ENCODE results near the gene ZC3H15. TPM values are rescaled to one million over a fixed set of nuclear protein-coding genes. Genes with fewer than 3 reads are reported as not detected.

The ZC3H15 gene
- total and polyA plus RNA-seq, 2 of the 8 experiments (the other 6 are each of a cell fraction or from before 2014, with no cell fraction given): 32.0 to 80.8 TPM

DNA sequence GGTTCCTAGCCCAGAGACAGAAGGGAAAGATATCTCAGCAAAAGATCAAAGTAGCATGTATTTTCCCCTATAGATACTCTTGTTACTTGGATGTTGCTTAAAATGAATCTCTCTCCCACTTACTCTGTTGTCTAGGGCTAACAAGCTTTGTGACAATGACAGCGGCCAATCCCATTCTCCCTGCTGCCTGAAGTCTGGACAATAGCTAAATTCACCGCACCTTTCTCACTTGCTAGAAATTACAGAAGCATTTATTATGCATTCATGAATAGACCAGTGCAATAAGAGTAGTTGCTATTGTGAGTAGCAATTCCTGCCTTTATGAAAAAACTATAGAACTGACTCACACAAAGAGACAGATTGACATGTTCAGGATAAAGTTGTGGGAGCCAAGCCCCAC lies 42.2 kb upstream of the ZC3H15 start:
- H2AK5ac ChIP-seq (ENCODE audit: low read depth, low read length): no peak overlapping the region
- no peak overlapping the region for H4K8ac ChIP-seq (ENCODE audit: extremely low read depth, insufficient read depth, low read length)
- H2AFZ ChIP-seq (ENCODE audit: low read length): no peak overlapping the region
- POLR2A ChIA-PET (ENCODE audit: partially characterized antibody): no interaction called here
- H3K4me3 ChIP-seq (ENCODE audit: extremely low read depth in 1 of 4, insufficient read depth in 2 of 4, low read depth in 3 of 4, low read length in 4 of 4): no peak overlapping the region
- no peak overlapping the region for H2BK20ac ChIP-seq (ENCODE audit: low read length)
- H3K23me2 ChIP-seq (ENCODE audit: low read depth, low read length): no peaks in the 10 kb centered on the region; the same call in 1 of the 2 replicates
- H3K79me1 ChIP-seq (ENCODE audit: low read depth, low read length): no peaks in the 10 kb centered on the region
- H3K79me2 ChIP-seq (ENCODE audit: control insufficient read depth in 1 of 2, insufficient read depth in 2 of 2, low read length in 2 of 2): no peaks in the 10 kb centered on the region
- peaks cover 0 to 3% (median 0%) of the 10 kb centered on the region in 4 experiments; a peak in 1 of 7 replicates for H3K4me1 ChIP-seq (replicated peaks in 1 of 4; ENCODE audit: control insufficient read depth in 3 of 4, insufficient read depth in 4 of 4, low read length in 3 of 4)
- no peaks in the 10 kb centered on the region for H3K27me3 ChIP-seq (replicated peaks in 1 of 4; ENCODE audit: control insufficient read depth in 3 of 4, extremely low read depth in 1 of 4, insufficient read depth in 3 of 4, low read length in 3 of 4)
- H3K36me3 ChIP-seq (ENCODE audit: control insufficient read depth in 2 of 4, insufficient read depth in 4 of 4, low read length in 3 of 4): no peaks in the 10 kb centered on the region
- H3K4ac ChIP-seq (replicated peaks; ENCODE audit: insufficient read length, low read depth, low read length): no peak overlapping the region
- DNase-seq (ENCODE audit: low read depth in 1 of 2, low spot score in 2 of 2) (no peak), FAIRE-seq (no peak)
- peaks cover under 1 to 8% of the 10 kb centered on the region in 2 experiments; a peak in 2 of 4 replicates for H3K9me3 ChIP-seq (ENCODE audit: insufficient read depth in 2 of 2, low read depth in 1 of 2, low read length in 1 of 2)
- no peak overlapping the region for H2BK12ac ChIP-seq (ENCODE audit: low read depth, low read length)
- no peak overlapping the region for H3K27ac ChIP-seq (ENCODE audit: low read depth, low read length)
- CTCF ChIA-PET (ENCODE audit: partially characterized antibody): interaction anchor here (1.1 kb wide), 1 partner anchor 16 kb away, joined by 3 read pairs; no protein-coding TSS in a partner anchor
- no peak overlapping the region for H2BK15ac ChIP-seq (ENCODE audit: low read length)
- no peak overlapping the region for H3K14ac ChIP-seq (ENCODE audit: insufficient read length)
- no peak overlapping the region for H4K5ac ChIP-seq (ENCODE audit: insufficient read length, low read depth, low read length)
- no peaks in the 10 kb centered on the region for H4K20me1 ChIP-seq (replicated peaks in 1 of 2; ENCODE audit: control insufficient read depth in 1 of 2, insufficient read depth in 2 of 2, low read length in 2 of 2)
- no peak overlapping the region for H3K23ac ChIP-seq (ENCODE audit: insufficient read length)
- no peak overlapping the region for H3K56ac ChIP-seq (replicated peaks; ENCODE audit: insufficient read length, low read depth, low read length)
- H3K4me2 ChIP-seq (ENCODE audit: insufficient read depth in 1 of 2, low read depth in 2 of 2, low read length in 2 of 2): no peak overlapping the region
- no peak overlapping the region for H2BK5ac ChIP-seq (ENCODE audit: low read depth, low read length)
- H2BK120ac ChIP-seq (replicated peaks; ENCODE audit: low read depth, low read length): no peak overlapping the region
- WGBS, 2 experiments (ENCODE audit: extremely low coverage in 1 of 2, insufficient coverage in 1 of 2, insufficient read length in 1 of 2, insufficient replicate concordance in 2 of 2, low coverage in 1 of 2, low lambda C conversion rate in 2 of 2, missing lambda C conversion rate in 1 of 2): 91% methylated on average over 2 of the region's 2 CpGs; no CpG with 5 or more reads in 1 of the 2 experiments
- H3K18ac ChIP-seq (ENCODE audit: extremely low read depth, low read length): no peak overlapping the region
- no peak overlapping the region for H3K9ac ChIP-seq (replicated peaks in 1 of 4; ENCODE audit: extremely low read depth in 1 of 4, low read depth in 3 of 4, low read length in 3 of 4)
- no peak overlapping the region for H4K91ac ChIP-seq (replicated peaks; ENCODE audit: insufficient read length, low read length)
- TF ChIP-seq CHD1 (IDR thresholded peaks at IDR 0.05; ENCODE audit: low read depth, low read length): no peak
- no peak for TF ChIP-seq CHD2 (IDR thresholded peaks at IDR 0.05; ENCODE audit: low read length)
- TF ChIP-seq CBX5 (IDR thresholded peaks at IDR 0.05; ENCODE audit: low read depth, low read length): no peak
- TF ChIP-seq RBBP5 (IDR thresholded peaks at IDR 0.05; ENCODE audit: borderline replicate concordance, low read depth, low read length): no peak
- no peak for TF ChIP-seq SRF (IDR thresholded peaks at IDR 0.05; ENCODE audit: low read depth, low read length)
- no peak for TF ChIP-seq EP300 (IDR thresholded peaks at IDR 0.05; ENCODE audit: borderline replicate concordance in 1 of 2, low read depth in 2 of 2, low read length in 2 of 2)
- no peak for TF ChIP-seq CTBP2 (IDR thresholded peaks at IDR 0.05; ENCODE audit: borderline replicate concordance, insufficient read depth, insufficient read length, low read length)
- TF ChIP-seq EGR1 (IDR thresholded peaks at IDR 0.05; ENCODE audit: borderline replicate concordance, low read depth, low read length): no peak
- TF ChIP-seq SUZ12 (IDR thresholded peaks at IDR 0.05; ENCODE audit: low read length): no peak
- no peak for TF ChIP-seq TCF12 (IDR thresholded peaks at IDR 0.05; ENCODE audit: low read depth, low read length)
- TF ChIP-seq USF2 (IDR thresholded peaks at IDR 0.05; ENCODE audit: low read length): no peak
- TF ChIP-seq PHF8 (conservative IDR thresholded peaks at IDR 0.05; ENCODE audit: low read depth, low read length): no peak
- no peak for TF ChIP-seq GTF2F1 (IDR thresholded peaks at IDR 0.05; ENCODE audit: borderline replicate concordance, low read depth, low read length)

Measured in H1 (cell line).